ENCODE data around the gene EZR. TPM values are rescaled to one million over a fixed set of nuclear protein-coding genes. Genes with fewer than 3 reads are reported as not detected.

Gene EZR
- total and polyA plus RNA-seq, 9 of the 15 experiments (the other 6 are each of a cell fraction or from before 2014, with no cell fraction given): 36.5 to 162 (median 104) TPM

DNA sequence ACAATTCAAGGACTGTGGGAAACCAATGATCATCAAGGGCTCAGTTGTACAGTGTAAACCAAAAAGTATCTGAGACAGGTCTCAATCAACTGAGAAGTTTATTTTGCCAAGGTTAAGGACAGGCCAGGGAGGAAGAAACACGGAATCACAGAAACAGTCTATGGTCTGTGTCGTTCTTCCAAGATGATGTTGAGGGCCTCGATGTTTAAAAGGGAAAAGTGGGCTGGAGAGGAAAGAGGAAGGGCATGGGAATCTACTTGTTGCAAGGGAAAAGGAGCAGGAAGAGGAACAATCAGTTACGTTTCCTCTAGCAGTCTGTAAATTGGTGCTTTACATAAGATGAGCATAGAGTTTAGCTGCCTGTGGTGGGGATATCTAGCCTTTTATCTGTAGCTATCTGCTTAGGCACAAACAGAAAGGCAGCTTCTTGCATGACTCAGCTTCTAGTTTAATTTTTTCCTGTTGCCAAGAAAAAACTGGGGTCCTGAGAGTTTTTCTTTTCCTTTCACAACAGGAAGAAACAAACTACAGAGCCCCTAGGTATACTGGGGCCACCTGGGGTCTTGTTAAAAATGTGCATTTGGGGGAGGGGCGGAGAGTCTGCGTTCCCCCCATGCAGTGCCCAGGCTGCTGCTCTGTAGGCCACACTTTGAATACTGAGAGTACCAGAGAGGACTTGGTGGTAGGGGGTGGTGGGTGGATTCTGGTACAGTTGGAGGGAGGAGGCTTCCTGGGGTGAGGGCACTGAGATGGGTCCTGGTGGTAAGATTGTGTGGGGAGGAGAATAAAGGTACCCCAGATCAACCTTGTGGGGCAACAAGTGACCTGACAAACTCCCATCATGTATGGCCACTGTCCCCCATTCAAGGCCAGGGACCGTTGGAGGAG, 35.3 kb upstream of the EZR start (continued):
- peak; percentile 77 for TF ChIP-seq NCOR1 (IDR thresholded peaks at IDR 0.05)
- TF ChIP-seq PHB2 (IDR thresholded peaks at IDR 0.05; ENCODE audit: low read depth): 0 out of 2 replicates have a peak, but pooled peaks have one; percentile 36
- TF ChIP-seq CBX2 (IDR thresholded peaks at IDR 0.05; ENCODE audit: insufficient read depth, low read length, poor library complexity, severe bottlenecking): no peak
- TF ChIP-seq MTA3 (IDR thresholded peaks at IDR 0.05; ENCODE audit: borderline replicate concordance): no peak; the same call in 1 of the 2 replicates
- TF ChIP-seq, protein P1, sequence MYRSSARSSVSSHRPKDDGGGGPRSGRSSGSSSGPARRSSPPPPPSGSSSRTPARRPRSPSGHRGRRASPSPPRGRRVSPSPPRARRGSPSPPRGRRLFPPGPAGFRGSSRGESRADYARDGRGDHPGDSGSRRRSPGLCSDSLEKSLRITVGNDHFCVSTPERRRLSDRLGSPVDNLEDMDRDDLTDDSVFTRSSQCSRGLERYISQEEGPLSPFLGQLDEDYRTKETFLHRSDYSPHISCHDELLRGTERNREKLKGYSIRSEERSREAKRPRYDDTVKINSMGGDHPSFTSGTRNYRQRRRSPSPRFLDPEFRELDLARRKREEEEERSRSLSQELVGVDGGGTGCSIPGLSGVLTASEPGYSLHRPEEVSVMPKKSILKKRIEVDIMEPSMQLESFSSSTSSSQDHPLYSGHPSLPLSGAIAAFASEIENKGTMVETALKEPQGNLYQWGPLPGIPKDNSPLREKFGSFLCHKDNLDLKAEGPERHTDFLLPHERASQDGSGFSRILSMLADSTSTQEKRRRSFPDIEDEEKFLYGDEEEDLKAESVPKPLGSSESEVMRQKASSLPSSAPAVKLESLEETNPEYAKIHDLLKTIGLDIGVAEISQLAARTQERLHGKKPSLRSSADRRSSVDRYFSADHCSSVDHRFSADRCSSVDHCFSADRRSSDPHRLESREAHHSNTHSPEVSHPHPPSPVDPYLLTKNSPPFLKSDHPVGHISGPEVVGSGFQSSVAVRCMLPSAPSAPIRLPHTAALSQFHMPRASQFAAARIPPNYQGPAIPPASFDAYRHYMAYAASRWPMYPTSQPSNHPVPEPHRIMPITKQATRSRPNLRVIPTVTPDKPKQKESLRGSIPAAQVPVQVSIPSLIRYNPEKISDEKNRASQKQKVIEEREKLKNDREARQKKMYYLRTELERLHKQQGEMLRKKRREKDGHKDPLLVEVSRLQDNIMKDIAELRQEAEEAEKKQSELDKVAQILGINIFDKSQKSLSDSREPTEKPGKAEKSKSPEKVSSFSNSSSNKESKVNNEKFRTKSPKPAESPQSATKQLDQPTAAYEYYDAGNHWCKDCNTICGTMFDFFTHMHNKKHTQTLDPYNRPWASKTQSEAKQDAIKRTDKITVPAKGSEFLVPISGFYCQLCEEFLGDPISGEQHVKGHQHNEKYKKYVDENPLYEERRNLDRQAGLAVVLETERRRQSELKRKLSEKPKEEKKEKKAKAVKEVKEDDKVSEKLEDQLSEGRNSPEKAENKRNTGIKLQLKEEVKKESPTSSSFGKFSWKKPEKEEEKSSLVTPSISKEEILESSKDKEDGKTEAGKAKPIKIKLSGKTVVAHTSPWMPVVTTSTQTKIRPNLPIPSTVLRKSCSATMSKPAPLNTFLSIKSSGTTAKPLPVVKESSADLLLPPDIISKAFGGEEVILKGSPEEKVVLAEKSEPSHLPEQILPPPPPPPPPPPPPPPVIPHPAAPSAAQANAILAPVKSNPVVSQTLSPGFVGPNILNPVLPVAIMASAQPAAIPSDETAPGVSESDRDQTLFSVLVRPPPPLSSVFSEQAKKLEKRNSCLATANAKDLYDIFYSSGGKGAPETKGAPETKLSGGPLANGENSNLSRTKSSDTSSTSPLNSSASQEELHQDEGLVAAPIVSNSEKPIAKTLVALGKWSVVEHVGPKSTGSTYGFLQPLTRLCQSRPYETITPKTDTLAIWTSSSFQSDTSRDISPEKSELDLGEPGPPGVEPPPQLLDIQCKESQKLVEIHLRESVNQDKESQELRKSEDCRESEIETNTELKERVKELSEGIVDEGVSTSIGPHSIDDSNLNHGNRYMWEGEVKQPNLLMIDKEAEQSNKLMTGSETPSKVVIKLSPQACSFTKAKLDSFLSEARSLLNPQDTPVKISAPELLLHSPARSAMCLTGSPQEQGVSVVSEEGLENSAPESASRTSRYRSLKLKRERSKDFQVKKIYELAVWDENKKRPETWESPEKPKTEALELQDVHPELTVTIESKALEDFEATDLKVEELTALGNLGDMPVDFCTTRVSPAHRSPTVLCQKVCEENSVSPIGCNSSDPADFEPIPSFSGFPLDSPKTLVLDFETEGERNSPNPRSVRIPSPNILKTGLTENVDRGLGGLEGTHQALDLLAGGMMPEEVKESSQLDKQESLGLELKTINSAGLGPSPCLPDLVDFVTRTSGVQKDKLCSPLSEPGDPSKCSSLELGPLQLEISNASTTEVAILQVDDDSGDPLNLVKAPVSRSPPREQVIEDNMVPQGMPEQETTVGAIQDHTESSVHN (IDR thresholded peaks at IDR 0.05; ENCODE audit: borderline replicate concordance in 1 of 2, low read depth in 1 of 2): peak in 1 of 2 experiments; percentile 58; a peak in 3 of 4 replicates
- no peak for TF ChIP-seq TAF15 (IDR thresholded peaks at IDR 0.05; ENCODE audit: low read depth, low read length)
- TF ChIP-seq KAT7 (CRISPR knock-in tag; IDR thresholded peaks at IDR 0.05; ENCODE audit: borderline replicate concordance): 0 out of 2 replicates have a peak, but pooled peaks have one; percentile 11
- peak; percentile 82 for TF ChIP-seq CTBP1 (IDR thresholded peaks at IDR 0.05; ENCODE audit: borderline replicate concordance)
- TF ChIP-seq CCAR2 (IDR thresholded peaks at IDR 0.05; ENCODE audit: low read depth, low read length): no peak
- TF ChIP-seq, protein P2, sequence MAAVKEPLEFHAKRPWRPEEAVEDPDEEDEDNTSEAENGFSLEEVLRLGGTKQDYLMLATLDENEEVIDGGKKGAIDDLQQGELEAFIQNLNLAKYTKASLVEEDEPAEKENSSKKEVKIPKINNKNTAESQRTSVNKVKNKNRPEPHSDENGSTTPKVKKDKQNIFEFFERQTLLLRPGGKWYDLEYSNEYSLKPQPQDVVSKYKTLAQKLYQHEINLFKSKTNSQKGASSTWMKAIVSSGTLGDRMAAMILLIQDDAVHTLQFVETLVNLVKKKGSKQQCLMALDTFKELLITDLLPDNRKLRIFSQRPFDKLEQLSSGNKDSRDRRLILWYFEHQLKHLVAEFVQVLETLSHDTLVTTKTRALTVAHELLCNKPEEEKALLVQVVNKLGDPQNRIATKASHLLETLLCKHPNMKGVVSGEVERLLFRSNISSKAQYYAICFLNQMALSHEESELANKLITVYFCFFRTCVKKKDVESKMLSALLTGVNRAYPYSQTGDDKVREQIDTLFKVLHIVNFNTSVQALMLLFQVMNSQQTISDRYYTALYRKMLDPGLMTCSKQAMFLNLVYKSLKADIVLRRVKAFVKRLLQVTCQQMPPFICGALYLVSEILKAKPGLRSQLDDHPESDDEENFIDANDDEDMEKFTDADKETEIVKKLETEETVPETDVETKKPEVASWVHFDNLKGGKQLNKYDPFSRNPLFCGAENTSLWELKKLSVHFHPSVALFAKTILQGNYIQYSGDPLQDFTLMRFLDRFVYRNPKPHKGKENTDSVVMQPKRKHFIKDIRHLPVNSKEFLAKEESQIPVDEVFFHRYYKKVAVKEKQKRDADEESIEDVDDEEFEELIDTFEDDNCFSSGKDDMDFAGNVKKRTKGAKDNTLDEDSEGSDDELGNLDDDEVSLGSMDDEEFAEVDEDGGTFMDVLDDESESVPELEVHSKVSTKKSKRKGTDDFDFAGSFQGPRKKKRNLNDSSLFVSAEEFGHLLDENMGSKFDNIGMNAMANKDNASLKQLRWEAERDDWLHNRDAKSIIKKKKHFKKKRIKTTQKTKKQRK (IDR thresholded peaks at IDR 0.05; ENCODE audit: borderline replicate concordance, low read depth, low read length): no peak
- TF ChIP-seq POLR2AphosphoS5 (IDR thresholded peaks at IDR 0.05; ENCODE audit: control insufficient read depth, insufficient read depth, low read depth, low read length): peak; percentile 53; the same call in 1 of the 2 replicates
- TF ChIP-seq ZNF584 (CRISPR knock-in tag; IDR thresholded peaks at IDR 0.05; ENCODE audit: low read depth): peak; percentile 40
- TF ChIP-seq RNF2 (IDR thresholded peaks at IDR 0.05): peak; percentile 84
- TF ChIP-seq MECOM (CRISPR knock-in tag; IDR thresholded peaks at IDR 0.05): 0 out of 2 replicates have a peak, but pooled peaks have one; percentile 3
- 0 out of 2 replicates have a peak, but pooled peaks have one; percentile 39 for TF ChIP-seq MIER1 (IDR thresholded peaks at IDR 0.05; ENCODE audit: low read depth)
